Measurements from ENCODE around the gene THBS2.
"Not testable (repeated sequence)": the region's sequence is repeated elsewhere in the genome, so short reads cannot be mapped to it uniquely, and the experiment has no call there.

The THBS2 gene

DNA sequence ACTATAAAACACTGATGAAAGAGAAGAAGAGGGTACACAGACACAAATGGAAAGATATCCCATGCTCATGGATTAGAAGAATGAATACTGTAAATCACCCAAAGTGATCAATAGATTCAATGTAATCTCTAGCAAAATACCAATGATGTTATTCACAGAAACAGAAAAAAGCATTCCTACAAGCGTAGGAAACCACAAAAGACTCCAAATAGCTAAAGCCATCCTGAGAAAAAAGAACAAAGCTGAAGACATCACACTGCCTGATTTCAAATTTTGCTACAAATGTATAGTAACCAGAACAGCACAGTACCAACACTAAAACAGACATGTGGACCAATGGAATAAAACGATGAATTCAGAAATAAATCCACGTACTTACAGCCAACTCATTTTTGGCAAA lies 43.0 kb downstream of the THBS2 start:
- DNase-seq (ENCODE audit: low spot score), result no peak

DNA sequence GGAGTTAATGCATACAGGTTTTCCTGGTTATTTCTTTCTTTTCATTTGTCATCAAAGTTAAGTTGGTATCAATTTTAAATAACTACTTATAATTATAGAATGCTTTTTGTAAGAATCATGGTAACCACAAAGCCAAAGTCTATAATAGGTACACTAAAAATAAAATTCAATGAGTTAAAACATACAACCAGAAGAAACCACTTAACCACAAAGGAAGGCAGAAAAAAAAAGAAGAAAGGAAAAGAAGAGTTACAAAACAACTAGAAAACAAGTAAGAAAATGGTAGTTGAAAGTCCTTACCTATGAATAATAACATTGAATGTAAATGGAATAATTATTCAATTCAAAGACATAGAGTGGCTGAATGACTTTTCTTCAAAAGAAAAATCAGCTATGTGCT lies 45.6 kb downstream of the THBS2 start:
- no peak for DNase-seq (ENCODE audit: low spot score)

DNA sequence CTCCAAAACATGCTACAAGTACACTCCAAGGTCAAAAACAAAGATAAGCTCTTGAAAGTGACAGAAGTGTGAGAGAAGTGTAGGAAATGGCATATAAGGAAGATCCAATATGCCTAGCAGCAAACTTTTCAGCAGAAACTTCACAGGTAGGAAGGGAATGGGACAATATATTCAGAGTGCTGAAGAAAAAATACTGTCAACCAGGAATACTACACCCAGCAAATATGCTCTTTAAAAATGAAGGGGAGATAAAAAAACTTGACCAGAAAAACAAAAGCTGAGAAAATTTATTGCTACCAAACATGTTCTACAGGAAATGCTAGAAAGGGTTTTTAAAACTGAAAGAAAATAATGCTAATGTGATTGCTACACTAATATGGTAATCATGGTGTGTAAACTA lies 46.2 kb downstream of the THBS2 start:
- no peak for DNase-seq (ENCODE audit: low spot score)

DNA sequence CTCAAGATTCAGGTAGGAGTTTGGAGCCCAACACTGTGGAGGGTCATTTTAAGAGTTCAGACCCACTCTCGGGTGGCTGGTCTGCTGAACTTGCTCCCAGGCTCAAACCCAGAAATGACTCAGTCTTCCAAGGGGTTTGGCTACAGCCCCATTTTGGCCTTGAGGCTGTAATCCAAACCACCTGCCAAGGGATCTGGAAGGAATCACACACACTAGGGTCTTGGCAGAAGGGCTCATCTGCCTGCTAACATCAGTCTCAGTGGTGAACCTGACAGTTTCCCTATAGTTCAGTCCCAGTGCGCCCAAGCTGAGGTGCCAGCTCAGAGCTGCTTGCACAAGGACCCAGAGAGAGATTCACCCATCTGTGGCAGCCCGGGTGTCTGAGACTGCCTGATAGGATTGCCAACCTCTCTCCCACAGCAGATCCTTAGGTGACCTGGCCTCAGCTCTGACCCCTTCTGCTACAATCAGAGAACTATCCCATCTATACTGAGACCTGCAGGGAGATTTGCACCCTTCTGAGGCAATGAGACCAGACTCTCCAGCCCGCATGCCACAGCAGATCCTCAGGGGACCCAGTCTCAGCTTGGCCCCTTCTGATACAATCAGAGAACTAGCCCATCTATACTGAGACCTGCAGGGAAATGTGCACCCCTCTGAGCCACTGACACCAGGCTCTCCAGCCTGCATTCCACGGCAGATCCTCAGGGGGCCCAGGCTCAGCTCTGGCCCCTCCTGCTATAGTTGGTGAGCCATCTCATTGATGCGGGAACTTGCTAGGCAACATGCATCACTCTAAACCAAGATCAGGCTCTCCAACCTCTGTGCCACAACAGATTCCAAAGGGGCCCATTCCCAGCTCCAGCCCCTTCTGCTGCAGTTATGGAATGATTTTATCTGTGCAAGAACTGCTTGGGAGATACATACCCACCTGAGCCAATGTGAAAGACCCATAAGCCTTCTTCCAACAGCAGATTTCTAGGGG lies 48.2 kb downstream of the THBS2 start:
- no peak for DNase-seq (ENCODE audit: low spot score)

DNA sequence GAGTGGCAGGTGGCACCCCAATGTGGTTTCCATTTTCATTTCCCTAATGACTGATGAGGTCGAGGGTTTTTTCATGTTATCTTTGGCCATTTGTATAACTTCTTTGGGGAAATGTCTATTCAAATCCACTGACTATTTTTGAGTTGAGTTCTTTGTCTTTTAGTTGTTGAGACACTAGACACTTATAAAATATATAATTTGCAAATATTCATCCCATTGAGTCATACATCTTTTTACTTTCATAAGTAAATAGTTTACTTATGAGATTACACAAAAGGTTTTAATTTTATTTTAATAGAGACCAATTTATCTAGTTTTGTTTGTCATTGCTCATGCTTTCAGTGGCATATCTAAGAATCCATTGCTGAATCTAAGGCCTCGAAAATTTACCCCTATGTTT lies 49.5 kb downstream of the THBS2 start:
- no peak for DNase-seq (ENCODE audit: low spot score)

DNA sequence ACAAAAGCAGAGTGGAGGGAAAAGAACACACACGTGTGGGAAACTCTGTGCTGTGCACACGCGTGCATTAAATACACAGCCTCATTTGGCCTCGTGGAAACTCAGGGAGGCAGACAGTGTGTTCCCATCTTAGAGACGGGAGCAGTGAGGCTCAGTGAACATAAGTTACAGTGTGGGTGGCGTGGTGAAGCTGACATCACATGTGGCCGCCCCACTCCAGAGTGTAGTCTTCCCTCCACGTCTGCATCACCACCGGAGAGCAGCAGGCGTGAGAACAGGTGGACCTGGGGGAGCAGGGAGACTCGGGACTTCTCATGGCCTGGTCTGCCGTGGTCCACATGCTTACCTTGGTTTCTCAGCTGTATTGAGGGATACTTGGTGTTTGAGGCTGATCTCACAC lies 51.7 kb downstream of the THBS2 start:
- no peak for DNase-seq (ENCODE audit: low spot score)

DNA sequence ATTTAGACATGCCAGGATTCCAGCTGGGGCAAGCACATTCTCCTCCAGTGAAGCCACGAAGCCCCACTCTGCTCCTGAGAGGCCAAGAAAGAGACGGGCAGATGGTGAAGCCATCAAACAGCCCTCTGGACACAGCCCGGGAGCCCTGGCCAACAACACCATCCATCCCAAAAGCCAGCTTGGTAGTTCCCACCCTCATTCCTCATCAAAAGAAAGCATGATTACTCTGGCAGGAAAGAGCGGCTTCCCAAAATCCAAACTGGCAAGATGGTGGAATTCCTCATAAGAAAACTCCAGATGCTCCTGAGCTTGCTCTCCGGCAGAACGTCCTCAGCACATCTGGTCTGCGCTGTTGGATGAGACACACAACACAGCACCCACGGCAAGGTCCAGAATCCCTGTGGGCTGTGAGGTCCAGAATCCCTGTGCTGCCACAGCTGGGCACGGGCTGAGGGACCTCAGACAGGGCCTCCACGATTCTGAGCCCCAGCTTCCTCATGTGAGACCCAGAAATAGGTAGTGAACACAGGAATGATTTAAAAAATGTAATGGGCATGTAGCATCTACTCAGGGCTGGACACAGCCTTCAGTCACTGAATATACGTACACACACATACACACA lies 52.6 kb downstream of the THBS2 start:
- DNase-seq (ENCODE audit: low spot score), result no peak

DNA sequence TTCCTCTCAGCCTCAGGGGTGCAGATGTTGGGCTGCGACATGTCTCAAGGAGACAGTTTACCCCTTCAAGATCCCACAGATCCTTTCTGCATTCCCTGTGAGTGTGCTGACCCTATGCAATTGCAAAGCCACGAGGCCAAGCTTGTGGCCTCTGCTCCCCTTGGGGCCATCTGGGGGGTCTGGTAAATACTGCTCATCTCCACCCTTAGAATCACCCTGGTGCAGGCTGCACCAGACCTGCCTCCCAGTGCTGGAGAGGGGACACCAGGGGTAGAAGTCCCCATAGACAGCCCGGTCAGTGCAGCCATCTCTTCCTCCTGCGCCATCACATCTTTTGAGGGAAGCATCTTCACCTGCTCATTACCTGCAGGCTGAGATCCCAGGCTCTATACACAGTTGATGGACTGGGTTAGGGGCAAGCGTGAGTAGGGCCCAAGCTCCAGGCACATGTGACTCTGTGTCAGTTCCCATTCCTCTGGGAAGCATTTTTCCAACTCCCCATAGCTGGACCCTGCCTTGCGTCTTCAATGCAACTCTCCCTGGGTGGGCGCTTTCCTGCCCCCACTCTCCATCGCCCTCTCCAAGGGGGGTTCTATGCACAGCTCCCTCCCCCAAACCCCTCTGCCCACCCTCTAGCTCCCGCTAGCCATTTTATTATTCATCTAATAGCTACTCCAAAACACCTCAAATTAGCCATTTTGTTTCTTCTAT lies 53.9 kb downstream of the THBS2 start:
- DNase-seq (ENCODE audit: low spot score), result no peak

DNA sequence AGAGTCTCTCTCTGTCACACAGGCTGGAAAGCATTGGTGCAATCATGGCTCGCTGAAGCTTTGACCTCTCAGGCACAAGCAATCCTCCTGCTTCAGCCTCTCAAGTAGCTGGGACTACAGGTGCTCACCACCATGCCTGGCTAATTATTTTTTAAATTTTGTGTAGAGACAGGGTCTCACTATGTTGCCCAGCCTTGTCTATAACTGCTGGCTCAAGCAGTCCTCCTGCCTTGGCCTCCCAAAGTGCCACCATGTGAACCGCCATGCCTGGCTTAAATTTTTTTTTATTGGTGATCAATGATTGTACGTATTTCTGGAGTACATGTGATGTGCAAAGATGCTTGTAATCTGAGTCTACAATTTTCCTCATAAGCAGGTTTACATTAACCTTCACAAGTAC lies 54.8 kb downstream of the THBS2 start:
- DNase-seq (ENCODE audit: low spot score), result no peak

DNA sequence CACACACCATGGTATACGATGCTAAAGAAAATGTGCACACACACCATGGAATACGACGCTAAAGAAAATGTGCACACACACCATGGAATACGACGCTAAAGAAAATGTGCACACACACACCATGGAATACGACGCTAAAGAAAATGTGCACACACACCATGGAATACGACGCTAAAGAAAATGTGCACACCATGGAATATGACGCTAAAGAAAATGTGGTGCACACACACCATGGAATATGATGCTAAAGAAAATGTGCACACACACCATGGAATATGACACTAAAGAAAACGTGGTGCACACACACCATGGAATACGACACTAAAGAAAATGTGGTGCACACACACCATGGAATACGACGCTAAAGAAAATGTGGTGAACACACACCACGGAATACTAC lies 55.7 kb downstream of the THBS2 start:
- not testable (repeated sequence) for DNase-seq (ENCODE audit: low spot score)

DNA sequence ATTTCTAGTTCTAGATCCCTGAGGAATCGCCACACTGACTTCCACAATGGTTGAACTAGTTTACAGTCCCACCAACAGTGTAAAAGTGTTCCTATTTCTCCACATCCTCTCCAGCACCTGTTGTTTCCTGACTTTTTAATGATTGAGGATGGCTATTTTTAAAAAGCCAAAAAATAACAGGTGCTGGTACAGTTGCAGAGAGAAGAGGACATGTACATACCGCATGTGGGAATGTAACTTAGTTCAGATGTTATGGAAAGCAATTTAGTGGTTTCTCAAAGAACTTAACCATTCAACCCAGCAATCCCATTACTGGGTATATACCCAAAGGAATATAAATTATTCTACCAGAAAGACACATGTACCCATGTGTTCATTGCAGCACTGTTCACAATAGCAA lies 57.4 kb downstream of the THBS2 start:
- DNase-seq (ENCODE audit: low spot score), result not testable (repeated sequence)

DNA sequence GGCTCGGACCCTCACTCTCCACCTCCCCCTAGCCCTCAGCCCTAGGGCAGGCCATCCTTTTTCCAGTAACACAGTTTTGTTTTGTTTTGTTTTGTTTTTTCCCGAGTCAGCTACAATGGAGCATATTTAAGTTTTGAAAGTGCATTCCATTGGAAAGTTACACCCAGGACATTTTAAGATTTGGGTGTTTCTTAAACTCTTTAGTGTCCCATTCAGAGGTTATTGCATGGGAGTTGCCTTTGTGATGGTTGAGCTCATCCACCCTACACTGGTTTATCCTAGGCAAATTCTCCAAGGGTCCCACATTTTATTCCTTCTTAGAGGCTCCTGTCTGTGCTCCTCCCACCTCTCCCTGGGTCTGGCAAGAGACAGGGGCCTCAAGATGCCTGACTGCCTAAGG lies 58.9 kb downstream of the THBS2 start:
- no peak for DNase-seq (ENCODE audit: low spot score)

DNA sequence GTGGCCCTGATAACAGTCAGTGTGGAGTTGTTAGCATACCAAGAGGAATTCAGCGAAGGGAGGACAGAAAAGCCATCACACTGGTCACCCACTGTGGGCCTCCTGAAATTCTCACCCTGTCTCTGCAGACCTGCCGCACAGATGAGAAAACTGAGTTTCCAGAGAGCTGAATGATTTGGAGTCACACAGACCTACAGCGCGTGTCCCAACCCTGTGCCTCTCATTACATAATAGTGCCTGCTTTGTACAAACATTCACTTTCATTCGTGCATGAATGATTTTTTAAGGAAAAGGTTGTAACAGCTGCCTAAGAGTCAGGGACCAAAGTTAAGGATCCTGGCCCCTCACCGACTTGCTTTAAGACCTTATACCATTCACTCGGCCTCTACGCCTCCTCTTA lies 62.7 kb downstream of the THBS2 start:
- DNase-seq (ENCODE audit: low spot score), result no peak

DNA sequence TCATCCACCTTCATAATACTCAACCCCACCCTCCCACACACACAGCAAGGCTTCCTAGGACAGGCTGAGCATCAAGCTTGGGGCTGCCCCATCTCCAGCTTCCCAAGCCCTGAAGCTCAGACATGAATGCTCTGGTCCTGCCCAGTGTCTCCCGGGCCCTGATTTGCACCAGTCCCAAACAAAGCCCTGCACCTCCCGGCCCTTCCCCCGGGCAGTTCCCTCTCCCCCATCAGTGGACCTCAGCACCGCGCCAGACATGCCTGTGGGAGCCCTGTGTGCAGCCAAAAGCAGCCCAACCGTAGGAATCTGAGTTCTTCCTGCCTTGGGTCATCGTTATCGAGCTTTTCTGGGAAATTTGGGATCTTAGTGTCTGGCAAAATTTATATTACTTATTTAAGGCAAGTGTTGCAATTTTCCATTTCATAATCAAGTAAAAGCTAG lies 63.5 kb downstream of the THBS2 start:
- no peak for DNase-seq (ENCODE audit: low spot score)

DNA sequence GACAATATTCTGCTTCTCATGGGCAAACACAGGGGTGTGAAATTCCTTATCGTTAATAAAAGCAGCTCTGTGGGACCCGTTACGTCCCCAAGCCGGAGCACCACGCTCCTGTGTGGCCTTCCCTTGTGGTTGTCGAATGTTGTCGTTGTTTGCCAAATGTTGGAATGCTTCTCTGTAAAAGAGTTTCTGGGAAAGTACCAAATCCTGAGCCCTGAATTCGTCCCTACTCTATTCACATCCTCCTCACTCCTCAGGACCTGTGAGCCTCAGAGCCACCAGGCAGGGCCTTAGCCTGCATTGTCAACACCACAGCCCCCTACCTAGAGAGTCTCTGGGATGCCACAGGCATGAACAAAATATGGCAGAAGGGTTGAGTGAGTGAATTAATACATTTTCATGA lies 64.0 kb downstream of the THBS2 start:
- no peak for DNase-seq (ENCODE audit: low spot score)

DNA sequence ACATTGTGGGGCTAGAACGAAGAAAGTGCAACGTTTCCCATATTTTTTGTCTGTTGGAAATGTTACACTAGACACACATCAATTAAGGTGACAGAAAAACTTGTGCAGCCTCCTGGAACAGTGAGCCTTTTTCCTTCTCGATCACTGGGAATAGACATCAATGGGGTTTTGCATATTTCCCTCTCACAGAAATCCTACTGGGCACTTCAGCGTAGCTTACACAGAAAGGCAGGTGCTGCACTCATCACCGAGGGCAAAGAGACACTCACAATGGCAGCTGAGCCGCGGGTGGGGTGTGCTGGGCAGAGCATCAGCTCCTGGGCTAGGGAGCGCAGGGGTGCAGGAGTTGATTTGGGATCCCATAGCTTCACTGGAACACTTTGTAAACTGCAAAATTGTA lies 64.5 kb downstream of the THBS2 start:
- DNase-seq (ENCODE audit: low spot score), result no peak

DNA sequence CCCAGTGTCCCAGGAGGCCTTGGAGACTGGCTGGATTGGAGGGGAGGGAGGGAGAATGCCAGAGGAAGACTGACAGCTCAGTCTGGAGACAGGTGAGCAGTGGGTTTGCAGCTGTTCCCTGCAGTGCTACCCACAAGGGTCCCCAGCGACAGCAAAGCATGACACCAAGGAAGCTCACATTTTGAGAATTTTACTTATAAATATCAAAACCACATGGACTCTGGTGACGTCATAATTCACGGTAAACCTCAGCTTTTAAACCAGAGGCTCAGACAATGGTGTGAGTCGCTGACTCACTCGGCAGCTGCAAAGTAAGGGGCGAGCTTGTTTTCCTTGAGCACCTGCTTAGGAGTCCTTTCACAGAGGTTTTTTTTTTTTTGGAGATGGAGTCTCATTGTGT lies 65.2 kb downstream of the THBS2 start:
- DNase-seq (ENCODE audit: low spot score), result no peak

DNA sequence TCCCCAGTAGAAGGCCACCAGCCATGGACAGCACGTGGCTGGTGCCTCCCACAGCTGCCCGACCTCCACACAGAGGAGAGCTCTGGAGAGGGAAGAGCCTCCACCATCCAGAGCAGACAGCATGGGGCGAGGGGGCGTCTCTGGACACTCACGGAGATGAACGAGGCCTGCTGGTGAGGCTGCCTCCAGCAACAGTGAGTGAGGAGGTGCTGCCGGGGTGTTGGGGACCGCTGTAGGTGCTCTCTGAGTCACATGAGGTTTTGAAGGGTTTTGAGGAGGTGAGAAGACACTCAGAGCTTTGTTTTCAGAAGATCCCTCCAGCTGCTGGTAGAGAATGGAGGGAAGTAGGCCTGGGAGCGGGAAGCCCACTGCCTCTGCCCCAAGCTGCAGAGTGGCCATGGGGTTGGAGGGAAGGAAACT lies 65.6 kb downstream of the THBS2 start:
- DNase-seq (ENCODE audit: low spot score), result no peak

DNA sequence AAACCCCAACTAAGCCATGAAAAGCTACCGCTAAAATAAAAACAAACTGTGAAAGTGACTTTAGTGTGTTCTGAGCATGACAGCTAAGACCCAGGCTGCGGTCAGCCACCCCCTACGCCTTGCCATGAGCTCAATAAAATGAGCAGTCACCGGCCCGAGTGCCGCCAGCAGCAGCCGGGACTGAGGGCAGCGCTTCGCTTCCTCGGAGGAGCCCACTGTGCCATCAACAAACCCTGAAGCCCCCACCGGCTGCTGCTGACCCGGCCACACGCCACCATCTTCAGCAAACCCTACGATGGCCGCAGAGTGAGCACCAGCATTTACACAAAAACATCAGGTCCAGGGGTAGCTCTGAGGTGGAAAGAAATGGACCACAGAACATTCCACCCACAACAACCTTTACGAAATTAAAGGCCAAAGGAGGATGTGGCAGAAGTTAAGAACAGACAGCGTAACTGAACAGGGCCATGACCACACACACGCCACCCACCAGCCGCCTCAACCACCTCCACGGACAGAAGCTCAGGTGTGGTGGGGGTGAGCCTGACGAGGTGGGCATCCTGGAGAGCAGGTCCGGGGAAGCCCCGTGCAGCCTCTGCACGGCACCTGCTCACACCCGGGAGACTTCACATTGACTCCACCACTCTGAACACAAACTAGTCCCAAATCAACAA lies 67.0 kb downstream of the THBS2 start:
- no peak for DNase-seq (ENCODE audit: low spot score)

DNA sequence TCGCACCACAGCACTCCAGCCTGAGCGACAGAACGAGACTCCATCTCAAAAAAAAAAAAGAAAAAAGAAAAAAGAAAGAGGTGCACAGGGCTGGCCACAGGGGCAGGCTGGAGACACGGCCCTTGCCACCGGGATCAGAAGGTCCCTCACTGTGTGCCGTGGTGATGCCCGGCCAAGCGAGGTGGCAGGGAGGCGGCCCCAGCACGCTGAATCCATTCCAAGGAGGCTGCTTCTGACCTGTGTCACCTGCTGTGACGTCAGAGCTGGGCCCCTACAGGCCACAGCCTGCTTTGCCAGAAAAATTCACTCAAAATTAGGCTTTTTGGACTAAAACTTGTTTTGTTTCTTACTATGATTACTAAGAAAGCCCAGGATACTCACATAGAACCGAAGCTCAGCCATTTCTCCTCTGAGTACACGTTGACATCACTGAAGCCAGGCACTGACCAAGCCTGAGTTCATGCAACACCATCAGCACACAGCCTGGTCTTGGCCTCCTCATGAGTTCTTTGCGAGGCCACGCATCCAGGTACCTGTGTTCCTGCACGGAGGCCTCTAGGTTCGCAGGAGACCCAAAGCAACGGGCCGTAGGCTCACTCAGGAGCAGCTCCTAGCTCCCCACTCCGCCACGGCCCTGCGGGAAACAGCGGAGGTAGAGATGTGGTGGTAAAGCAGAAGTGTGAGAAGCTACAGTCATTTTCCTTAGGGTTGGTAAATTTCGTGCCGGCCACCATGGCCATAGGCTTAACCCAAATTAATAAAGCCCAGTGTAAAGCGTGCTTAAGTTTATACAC lies 67.8 kb downstream of the THBS2 start:
- no peak for DNase-seq (ENCODE audit: low spot score)

DNA sequence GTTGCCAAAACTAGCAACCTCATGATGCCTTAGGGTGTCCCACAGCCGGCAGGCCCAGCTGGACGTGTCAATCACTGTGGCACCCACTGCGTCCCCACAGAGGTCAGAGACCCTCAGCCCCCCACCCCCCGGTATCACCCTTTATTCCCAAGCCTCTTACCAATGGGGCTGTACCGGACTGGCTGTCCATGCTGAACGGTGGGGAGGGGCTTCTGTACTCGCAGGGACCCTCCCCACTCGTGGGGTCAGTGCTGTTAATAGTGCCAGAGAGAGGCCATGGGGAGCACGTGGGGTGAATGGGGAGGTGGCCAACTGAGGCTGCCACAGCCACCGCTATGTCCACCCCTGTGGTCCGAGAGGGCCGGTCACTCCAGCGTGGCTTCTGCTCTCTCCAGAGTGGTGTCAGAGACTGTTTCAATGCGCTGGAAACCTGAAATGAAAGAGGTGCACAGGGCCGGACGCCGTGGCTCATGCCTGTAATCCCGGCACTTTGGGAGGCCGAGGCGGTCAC lies 68.6 kb downstream of the THBS2 start:
- no peak for DNase-seq (ENCODE audit: low spot score)
